HEK293T (cell line): Measurements from ENCODE around the gene UBE2E2.

Experiments
- CTCF ChIA-PET: fragments of 350-600 bp; formaldehyde crosslinking; extraction: SDS; loops from one replicate; lab custom pipeline; 2021; ENCODE audit warnings: antibody characterized with exemption, inconsistent platforms; lab: Yijun Ruan, JAX
- POLR2A ChIA-PET: fragments of 350-600 bp; formaldehyde crosslinking; extraction: SDS; loops from one replicate; lab custom pipeline; 2020; ENCODE audit warnings: antibody characterized with exemption, inconsistent platforms; lab: Yijun Ruan, JAX
- DNase-seq: peaks from one replicate; pipeline ENCODE4 v3.0.0; 2012; ENCODE audit warnings: mixed read lengths; ENCODE audit errors: extremely low spot score
- ARNT ChIP-seq: fragments of 450-650 bp; IDR thresholded peaks from 2 replicates; pipeline ENCODE4 v1.6.1; 2017; ENCODE audit warnings: mild to moderate bottlenecking
- BHLHE40 ChIP-seq: fragments of 450-650 bp; IDR thresholded peaks from 2 replicates; pipeline ENCODE4 v1.6.1; 2016; ENCODE audit warnings: mild to moderate bottlenecking, moderate library complexity, borderline replicate concordance
- CTBP1 ChIP-seq: fragments of 450-650 bp; IDR thresholded peaks from 2 replicates; pipeline ENCODE4 v1.6.1; 2016; ENCODE audit warnings: borderline replicate concordance
- ELF4 ChIP-seq: fragments of 450-650 bp; IDR thresholded peaks from 2 replicates; pipeline ENCODE4 v1.6.1; 2017; ENCODE audit warnings: antibody characterized with exemption
- FOXA1 ChIP-seq: fragments of 450-650 bp; IDR thresholded peaks from 2 replicates; pipeline ENCODE4 v1.6.1; 2016; ENCODE audit warnings: mild to moderate bottlenecking
- FOXK2 ChIP-seq: fragments of 450-650 bp; IDR thresholded peaks from 2 replicates; pipeline ENCODE4 v1.6.1; 2016; ENCODE audit warnings: mild to moderate bottlenecking
- FOXM1 ChIP-seq: fragments of 450-650 bp; IDR thresholded peaks from 2 replicates; pipeline ENCODE4 v1.6.1; 2017; ENCODE audit warnings: mild to moderate bottlenecking, borderline replicate concordance
- HDGF ChIP-seq: fragments of 450-650 bp; IDR thresholded peaks from 2 replicates; pipeline ENCODE4 v1.6.1; 2017; ENCODE audit warnings: antibody characterized with exemption, borderline replicate concordance
- L3MBTL2 ChIP-seq: fragments of 450-650 bp; conservative IDR thresholded peaks from 2 replicates; pipeline ENCODE4 v1.6.1; 2016; ENCODE audit warnings: mild to moderate bottlenecking
- LEF1 ChIP-seq: fragments of 450-650 bp; IDR thresholded peaks from 2 replicates; pipeline ENCODE4 v1.6.1; 2017; ENCODE audit warnings: mild to moderate bottlenecking, borderline replicate concordance
- NFRKB ChIP-seq: fragments of 450-650 bp; IDR thresholded peaks from 2 replicates; pipeline ENCODE4 v1.6.1; 2016; ENCODE audit warnings: mild to moderate bottlenecking, moderate library complexity
- SP1 ChIP-seq: fragments of 450-650 bp; IDR thresholded peaks from 2 replicates; pipeline ENCODE4 v1.6.1; 2017
- SUZ12 ChIP-seq: fragments of 450-650 bp; IDR thresholded peaks from 2 replicates; pipeline ENCODE4 v1.6.1; 2016; ENCODE audit warnings: mild to moderate bottlenecking
- TARDBP ChIP-seq: fragments of 450-650 bp; IDR thresholded peaks from 2 replicates; pipeline ENCODE4 v1.6.1; 2016
- ZNF384 ChIP-seq: fragments of 450-650 bp; IDR thresholded peaks from 2 replicates; pipeline ENCODE4 v1.6.1; 2016
- TF ChIP-seq, protein P1 (sequence below): fragments of 450-650 bp; IDR thresholded peaks from 2 replicates; pipeline ENCODE4 v1.6.1; 2016

UBE2E2 gene

DNA sequence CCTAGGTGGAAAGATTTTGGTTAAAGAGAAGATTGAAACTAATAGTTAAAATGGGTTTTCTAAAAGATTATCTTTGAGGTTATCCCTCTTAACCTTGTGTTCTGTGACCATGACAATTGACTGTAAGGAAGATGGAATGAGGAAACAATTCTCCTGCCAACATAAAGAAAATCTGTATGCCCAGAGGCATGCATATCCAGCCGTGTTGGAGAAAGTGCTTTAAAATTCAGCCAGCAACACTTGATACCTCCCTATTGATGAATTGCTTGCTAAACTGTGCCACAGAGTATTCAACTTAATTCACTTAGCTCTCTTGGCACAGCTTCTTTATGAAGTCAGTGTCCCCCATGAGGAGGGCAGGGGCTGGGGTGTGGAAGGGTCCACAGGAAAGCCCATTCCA, 203.5 kb downstream of the UBE2E2 start:
- no peak for DNase-seq
- ChIA-PET CTCF (no interaction called here), POLR2A (no interaction called here)
- TF ChIP-seq L3MBTL2 (no peak), SP1 (no peak), ELF4 (no peak), HDGF (no peak), FOXA1 (no peak), SUZ12 (no peak), BHLHE40 (no peak), TARDBP (no peak), NFRKB (no peak), FOXM1 (no peak), ZNF384 (no peak), ARNT (no peak), CTBP1 (no peak), LEF1 (no peak), FOXK2 (no peak)
- TF ChIP-seq, protein P1, sequence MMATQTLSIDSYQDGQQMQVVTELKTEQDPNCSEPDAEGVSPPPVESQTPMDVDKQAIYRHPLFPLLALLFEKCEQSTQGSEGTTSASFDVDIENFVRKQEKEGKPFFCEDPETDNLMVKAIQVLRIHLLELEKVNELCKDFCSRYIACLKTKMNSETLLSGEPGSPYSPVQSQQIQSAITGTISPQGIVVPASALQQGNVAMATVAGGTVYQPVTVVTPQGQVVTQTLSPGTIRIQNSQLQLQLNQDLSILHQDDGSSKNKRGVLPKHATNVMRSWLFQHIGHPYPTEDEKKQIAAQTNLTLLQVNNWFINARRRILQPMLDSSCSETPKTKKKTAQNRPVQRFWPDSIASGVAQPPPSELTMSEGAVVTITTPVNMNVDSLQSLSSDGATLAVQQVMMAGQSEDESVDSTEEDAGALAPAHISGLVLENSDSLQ = no peak

GRCh38 chr3:23418026-23418425, 214.9 kb downstream of the UBE2E2 start:
- no peak for DNase-seq
- TF ChIP-seq LEF1 (no peak), NFRKB (no peak), BHLHE40 (no peak), SP1 (no peak)
- CTCF ChIA-PET = no interaction called here
- POLR2A ChIA-PET = no interaction called here

GRCh38 chr3:23421811-23422516, 218.8 kb downstream of the UBE2E2 start:
- no peak for DNase-seq
- ChIA-PET POLR2A (interaction anchor here (0.6 kb wide), 1 partner anchor 133 kb away, joined by 3 read pairs; no protein-coding TSS in a partner anchor), CTCF (interaction anchor here (0.8 kb wide), 1 partner anchor 30 kb away, joined by 3 read pairs; no protein-coding TSS in a partner anchor)
- TF ChIP-seq TARDBP = no peak

DNA sequence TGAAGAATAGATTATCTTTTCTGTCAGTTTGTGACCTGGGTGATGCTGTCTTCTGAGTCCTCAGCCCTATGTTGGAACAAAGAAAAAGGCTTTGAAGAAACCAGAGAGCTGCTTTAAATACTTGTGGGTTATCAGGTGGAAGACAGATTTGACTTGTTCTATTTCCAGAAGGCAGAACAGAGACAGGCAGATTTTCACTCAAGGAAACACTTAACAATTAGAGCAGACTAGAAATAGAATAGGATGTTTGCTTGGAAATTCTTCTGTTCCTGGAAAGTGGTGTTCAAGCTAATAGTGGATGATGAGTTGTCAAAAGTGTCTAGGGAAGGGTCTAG, 219.4 kb downstream of the UBE2E2 start:
- POLR2A ChIA-PET = no interaction called here

GRCh38 chr3:23425410-23425809, 222.3 kb downstream of the UBE2E2 start:
- CTCF ChIA-PET = no interaction called here

More for the DNA sequence above, 219.4 kb downstream of the UBE2E2 start:
- no peak for DNase-seq
- TF ChIP-seq LEF1 (no peak), ARNT (no peak), SUZ12 (no peak), ELF4 (no peak), FOXM1 (no peak), NFRKB (no peak), HDGF (no peak), L3MBTL2 (no peak), SP1 (no peak), BHLHE40 (no peak), CTBP1 (no peak), TARDBP (no peak), FOXK2 (no peak), FOXA1 (no peak), ZNF384 (no peak)
- TF ChIP-seq, protein P1 = no peak
- CTCF ChIA-PET = interaction anchor here (1.0 kb wide), 1 partner anchor 9 kb away, joined by 4 read pairs; no protein-coding TSS in a partner anchor

GRCh38 chr3:23430781-23431398, 227.8 kb downstream of the UBE2E2 start:
- ChIA-PET POLR2A (no interaction called here), CTCF (interaction anchor here (0.7 kb wide), 1 partner anchor 724 kb away, joined by 4 read pairs; no protein-coding TSS in a partner anchor)
- DNase-seq = no peak
- TF ChIP-seq SUZ12 (no peak), ELF4 (no peak)

More at GRCh38 chr3:23425410-23425809, 222.3 kb downstream of the UBE2E2 start:
- no peak for DNase-seq
- no peak for TF ChIP-seq FOXM1
- no peak for TF ChIP-seq ARNT
- no peak for TF ChIP-seq LEF1
- TF ChIP-seq SUZ12 = no peak
- no peak for TF ChIP-seq HDGF
- TF ChIP-seq NFRKB = no peak
- TF ChIP-seq BHLHE40 = no peak
- TF ChIP-seq FOXK2 = no peak
- TF ChIP-seq SP1 = no peak
- TF ChIP-seq CTBP1 = no peak
- TF ChIP-seq L3MBTL2 = no peak
- TF ChIP-seq, protein P1 = no peak
- POLR2A ChIA-PET = no interaction called here
